HCT116 (cell line): Measurements from ENCODE around the gene WFDC12. TPM values are rescaled to one million over a fixed set of nuclear protein-coding genes. Genes with fewer than 3 reads are reported as not detected.

Experiments used
- ATAC-seq: fragments of 200-7000 bp; cut with Tn5 transposase; 2 replicates; pipeline ENCODE4 v1.9.1; 2020; ENCODE audit warnings: mild to moderate bottlenecking, moderate library complexity
- BruUV-seq: library from RNA; stranded (reverse); fragments of 400-500 nt; replicated peaks from 2 replicates; lab custom pipeline; 2021; lab: Mats Ljungman, UMichigan
- CTCF ChIA-PET: fragments of 300-600 bp; sonication (Branson Sonifier 250); formaldehyde crosslinking; loops from one replicate; lab custom pipeline; 2021; ENCODE audit warnings: antibody characterized with exemption; lab: Charles Lee
- POLR2A ChIA-PET: fragments of 300-600, 350-600 bp; sonication (Branson Sonifier 250); formaldehyde crosslinking; loops from one replicate; lab custom pipeline; 2021; ENCODE audit warnings: antibody characterized with exemption; lab: Charles Lee
- RAD21 ChIA-PET, 2 experiments: fragments of 300-600 bp; sonication (Branson Sonifier 250); formaldehyde crosslinking; loops; one replicate each; lab custom pipeline; 2023; ENCODE audit warnings: low total read pairs in 2 of 2; ENCODE audit not compliant: uncharacterized antibody in 2 of 2, unreplicated experiment in 2 of 2, low non-redundant PET in 1 of 2; lab: Charles Lee
- DNase-seq: peaks from one replicate; pipeline ENCODE4 v3.0.0-alpha.2; 2010; ENCODE audit warnings: low read depth, low spot score
- H2AFZ ChIP-seq: fragments of 200-600 bp; shearing (Covaris generic), sonication (generic); 2 replicates; pipeline ENCODE4 v1.6.1; 2017; ENCODE audit warnings: low read depth, mixed run types, mixed read lengths, antibody characterized with exemption, low read length; ENCODE audit not compliant: poor library complexity, severe bottlenecking
- H3K27ac ChIP-seq: 2 replicates; pipeline ENCODE4 v1.5.1; 2012; ENCODE audit warnings: low read depth, low read length
- H3K27me3 ChIP-seq: fragments of 200-600 bp; sonication (generic); 2 replicates; pipeline ENCODE4 v1.6.1; 2016; ENCODE audit warnings: mixed run types, low read length, mixed read lengths; ENCODE audit not compliant: insufficient read depth
- H3K36me3 ChIP-seq, 2 experiments: fragments of 200-500 bp in 1 of 2; fragments of 200-600 bp in 1 of 2; sonication (Bioruptor generic) in 1 of 2; sonication (generic) in 1 of 2; 2 replicates each; pipeline versions ENCODE4 v1.5.1 to v1.6.1; 2014 to 2016; ENCODE audit warnings: low read length in 2 of 2, inconsistent platforms in 1 of 2, mixed read lengths in 1 of 2, mixed run types in 1 of 2; ENCODE audit not compliant: insufficient read depth in 2 of 2, control insufficient read depth in 1 of 2
- H3K4me1 ChIP-seq, 2 experiments: fragments of 200-600 bp in 1 of 2; sonication (generic) in 1 of 2; 2 replicates each; pipeline versions ENCODE4 v1.5.1 to v1.6.1; 2012 to 2017; ENCODE audit warnings: low read length in 2 of 2, inconsistent platforms in 1 of 2, mild to moderate bottlenecking in 1 of 2, mixed read lengths in 1 of 2, mixed run types in 1 of 2, moderate library complexity in 1 of 2; ENCODE audit not compliant: insufficient read depth in 2 of 2, control insufficient read depth in 1 of 2
- H3K4me2 ChIP-seq: fragments of 200-600 bp; sonication (generic); 2 replicates; pipeline ENCODE4 v1.6.1; 2017; ENCODE audit warnings: mixed run types, low read length, mixed read lengths
- H3K4me3 ChIP-seq, 2 experiments: fragments of 200-600 bp in 1 of 2; sonication (generic) in 1 of 2; replicated peaks in 1 of 2; 2 replicates each; pipeline ENCODE4 v1.5.1; 2011 to 2016; ENCODE audit warnings: low read length in 2 of 2, control low read depth in 1 of 2, low read depth in 1 of 2, mild to moderate bottlenecking in 1 of 2, mixed read lengths in 1 of 2, mixed run types in 1 of 2
- H3K79me2 ChIP-seq: fragments of 200-600 bp; sonication (generic); 2 replicates; pipeline ENCODE4 v1.6.1; 2017; ENCODE audit warnings: mild to moderate bottlenecking, mixed run types, low read length, moderate library complexity, mixed read lengths; ENCODE audit not compliant: insufficient read depth
- H3K9ac ChIP-seq: fragments of 200-600 bp; sonication (generic); 2 replicates; pipeline ENCODE4 v1.6.1; 2016; ENCODE audit warnings: low read length, mixed read lengths
- H3K9me2 ChIP-seq: fragments of 200-600 bp; sonication (generic), shearing (Covaris generic); 2 replicates; pipeline ENCODE4 v1.6.1; 2017; ENCODE audit warnings: mixed run types, mild to moderate bottlenecking, moderate library complexity; ENCODE audit not compliant: insufficient read depth
- H3K9me3 ChIP-seq, 2 experiments: fragments of 200-500 bp in 1 of 2; fragments of 200-600 bp in 1 of 2; sonication (Bioruptor generic) in 1 of 2; sonication (generic) in 1 of 2; 2 replicates each; pipeline ENCODE4 v1.6.1; 2014 to 2017; ENCODE audit warnings: low read length in 2 of 2, mixed read lengths in 2 of 2, inconsistent platforms in 1 of 2, low read depth in 1 of 2, mild to moderate bottlenecking in 1 of 2, mixed run types in 1 of 2, moderate library complexity in 1 of 2; ENCODE audit not compliant: control insufficient read depth in 1 of 2, insufficient read depth in 1 of 2
- H4K20me1 ChIP-seq: fragments of 200-600 bp; sonication (generic), shearing (Covaris generic); 2 replicates; pipeline ENCODE4 v1.6.1; 2017; ENCODE audit warnings: mixed run types, mild to moderate bottlenecking, moderate library complexity; ENCODE audit not compliant: insufficient read depth
- CBX3 ChIP-seq: IDR thresholded peaks from 2 replicates; pipeline ENCODE4 v1.6.1; 2012; ENCODE audit warnings: low read depth
- EGR1 ChIP-seq: IDR thresholded peaks from 2 replicates; pipeline ENCODE4 v1.6.1; 2012; ENCODE audit warnings: low read depth
- ELF1 ChIP-seq: IDR thresholded peaks from 2 replicates; pipeline ENCODE4 v1.6.1; 2012; ENCODE audit warnings: low read depth, borderline replicate concordance
- JUND ChIP-seq: IDR thresholded peaks from 2 replicates; pipeline ENCODE4 v1.6.1; 2012
- POLR2AphosphoS5 ChIP-seq: IDR thresholded peaks from 2 replicates; pipeline ENCODE4 v1.6.1; 2011; ENCODE audit warnings: mild to moderate bottlenecking, low read depth, low read length, moderate library complexity
- RAD21 ChIP-seq: IDR thresholded peaks from 2 replicates; pipeline ENCODE4 v1.6.1; 2012; ENCODE audit warnings: low read depth, mild to moderate bottlenecking
- SIN3A ChIP-seq: IDR thresholded peaks from 2 replicates; pipeline ENCODE4 v1.6.1; 2012; ENCODE audit warnings: low read depth
- SP1 ChIP-seq: IDR thresholded peaks from 2 replicates; pipeline ENCODE4 v1.6.1; 2012; ENCODE audit warnings: low read depth
- SRF ChIP-seq: IDR thresholded peaks from 2 replicates; pipeline ENCODE4 v1.6.1; 2012; ENCODE audit warnings: low read depth
- TCF7L2 ChIP-seq: IDR thresholded peaks from 2 replicates; pipeline ENCODE4 v1.7.0; 2011; ENCODE audit warnings: borderline replicate concordance, inconsistent platforms; ENCODE audit not compliant: insufficient read depth, insufficient read length; ENCODE audit errors: extremely low read depth
- YY1 ChIP-seq: IDR thresholded peaks from 2 replicates; pipeline ENCODE4 v1.6.1; 2011; ENCODE audit warnings: low read length, low read depth, moderate library complexity, mild to moderate bottlenecking; ENCODE audit not compliant: insufficient replicate concordance; ENCODE audit errors: extremely low read depth
- ZFX ChIP-seq: fragments of 450-650 bp; IDR thresholded peaks from 2 replicates; pipeline ENCODE4 v1.6.1; 2017
- ZNF274 ChIP-seq: fragments of 200-500 bp; sonication (Bioruptor generic); IDR thresholded peaks from 2 replicates; pipeline ENCODE4 v1.6.1; 2014; ENCODE audit warnings: mild to moderate bottlenecking, low read depth, low read length, inconsistent platforms
- intact Hi-C: fragments of 100-400 bp; cut with micrococcal nuclease; formaldehyde crosslinking; loops from 2 replicates; pipeline ENCODE4 v1.10.0; 2022
- total RNA-seq: library from RNA; stranded (reverse); gene quantifications from one replicate; pipeline ENCODE4 v1.2.1, GENCODE V29; 2021; ENCODE audit not compliant: unreplicated experiment
- TF ChIP-seq, protein P1 (sequence below), 3 experiments: fragments of 200-600 bp in 1 of 3; sonication (generic) in 1 of 3; IDR thresholded peaks in 2 of 3; conservative IDR thresholded peaks in 1 of 3; 2 replicates each; pipeline ENCODE4 v1.5.1; 2012 to 2017; ENCODE audit warnings: low read depth in 2 of 3, low read length in 2 of 3, antibody characterized with exemption in 1 of 3, borderline replicate concordance in 1 of 3, control low read depth in 1 of 3, mild to moderate bottlenecking in 1 of 3, mixed read lengths in 1 of 3, mixed run types in 1 of 3, moderate library complexity in 1 of 3; ENCODE audit not compliant: insufficient read depth in 1 of 3
- TF ChIP-seq, protein P2 (sequence below): IDR thresholded peaks from 2 replicates; pipeline ENCODE4 v1.6.1; 2011; ENCODE audit warnings: mild to moderate bottlenecking, low read length, moderate library complexity; ENCODE audit not compliant: insufficient replicate concordance; ENCODE audit errors: extremely low read depth

The WFDC12 gene
- total RNA-seq, 1 experiment from 2014 or later, result not detected

DNA sequence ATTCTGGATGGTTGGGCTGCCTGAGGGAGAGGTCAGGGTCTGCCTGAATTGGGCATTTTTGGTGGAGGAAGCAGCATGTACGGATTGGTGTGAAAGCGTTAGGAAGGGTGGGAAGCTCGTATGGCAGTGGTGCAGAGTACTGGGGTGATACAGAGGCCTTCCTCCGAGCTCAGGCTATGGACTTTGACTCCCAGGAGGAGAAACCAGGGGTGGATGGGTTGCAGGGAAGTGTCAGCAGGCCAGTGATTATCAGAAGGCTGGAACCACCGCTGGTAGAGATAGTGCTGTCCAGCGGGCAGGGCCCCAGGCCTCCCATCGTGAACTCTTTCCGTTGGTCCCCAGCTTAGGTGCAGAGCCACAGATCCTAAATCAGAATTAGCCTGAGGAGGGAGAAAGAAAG lies 14.6 kb downstream of the WFDC12 start:
- DNase-seq (no peak), ATAC-seq (no peak)
- ChIA-PET RAD21 (no interaction called here), CTCF (interaction anchor here (0.7 to 4.6 kb wide), 6 partner anchors 8 to 120 kb away, joined by 3 to 51 read pairs (median 10); no protein-coding TSS in a partner anchor), POLR2A (no interaction called here)
- BruUV-seq, result no TSS peak
- H3K4me1 ChIP-seq, result 0 out of 4 replicates have a peak, but pooled peaks cover 0 to 3% of the 10 kb centered on the region in 2 experiments
- no peaks in the 10 kb centered on the region; the same call in 1 of the 2 replicates for H3K27me3 ChIP-seq
- no peaks in the 10 kb centered on the region for H4K20me1 ChIP-seq
- H3K9me3 ChIP-seq, result no peaks in the 10 kb centered on the region
- H3K4me3 ChIP-seq, result no peak overlapping the region
- H3K9me2 ChIP-seq, result no peaks in the 10 kb centered on the region
- H3K27ac ChIP-seq, result no peak overlapping the region
- intact Hi-C loops, result no loop called here
- H3K79me2 ChIP-seq, result no peaks in the 10 kb centered on the region
- TF ChIP-seq, protein P1, sequence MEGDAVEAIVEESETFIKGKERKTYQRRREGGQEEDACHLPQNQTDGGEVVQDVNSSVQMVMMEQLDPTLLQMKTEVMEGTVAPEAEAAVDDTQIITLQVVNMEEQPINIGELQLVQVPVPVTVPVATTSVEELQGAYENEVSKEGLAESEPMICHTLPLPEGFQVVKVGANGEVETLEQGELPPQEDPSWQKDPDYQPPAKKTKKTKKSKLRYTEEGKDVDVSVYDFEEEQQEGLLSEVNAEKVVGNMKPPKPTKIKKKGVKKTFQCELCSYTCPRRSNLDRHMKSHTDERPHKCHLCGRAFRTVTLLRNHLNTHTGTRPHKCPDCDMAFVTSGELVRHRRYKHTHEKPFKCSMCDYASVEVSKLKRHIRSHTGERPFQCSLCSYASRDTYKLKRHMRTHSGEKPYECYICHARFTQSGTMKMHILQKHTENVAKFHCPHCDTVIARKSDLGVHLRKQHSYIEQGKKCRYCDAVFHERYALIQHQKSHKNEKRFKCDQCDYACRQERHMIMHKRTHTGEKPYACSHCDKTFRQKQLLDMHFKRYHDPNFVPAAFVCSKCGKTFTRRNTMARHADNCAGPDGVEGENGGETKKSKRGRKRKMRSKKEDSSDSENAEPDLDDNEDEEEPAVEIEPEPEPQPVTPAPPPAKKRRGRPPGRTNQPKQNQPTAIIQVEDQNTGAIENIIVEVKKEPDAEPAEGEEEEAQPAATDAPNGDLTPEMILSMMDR (IDR thresholded peaks at IDR 0.05 in 2 of 3, conservative IDR thresholded peaks at IDR 0.05 in 1 of 3; ENCODE audit: borderline replicate concordance in 1 of 3, insufficient read depth in 1 of 3, low read depth in 2 of 3, low read length in 2 of 3), result no peak
- TF ChIP-seq POLR2AphosphoS5, result no peak
- no peak for TF ChIP-seq CBX3
- no peak for TF ChIP-seq TCF7L2
- TF ChIP-seq SP1, result no peak
- no peak for TF ChIP-seq ELF1
- TF ChIP-seq ZFX, result no peak
- no peak for TF ChIP-seq SRF
- TF ChIP-seq EGR1, result no peak
- no peak for TF ChIP-seq SIN3A
- no peak for TF ChIP-seq YY1
- TF ChIP-seq, protein P2, sequence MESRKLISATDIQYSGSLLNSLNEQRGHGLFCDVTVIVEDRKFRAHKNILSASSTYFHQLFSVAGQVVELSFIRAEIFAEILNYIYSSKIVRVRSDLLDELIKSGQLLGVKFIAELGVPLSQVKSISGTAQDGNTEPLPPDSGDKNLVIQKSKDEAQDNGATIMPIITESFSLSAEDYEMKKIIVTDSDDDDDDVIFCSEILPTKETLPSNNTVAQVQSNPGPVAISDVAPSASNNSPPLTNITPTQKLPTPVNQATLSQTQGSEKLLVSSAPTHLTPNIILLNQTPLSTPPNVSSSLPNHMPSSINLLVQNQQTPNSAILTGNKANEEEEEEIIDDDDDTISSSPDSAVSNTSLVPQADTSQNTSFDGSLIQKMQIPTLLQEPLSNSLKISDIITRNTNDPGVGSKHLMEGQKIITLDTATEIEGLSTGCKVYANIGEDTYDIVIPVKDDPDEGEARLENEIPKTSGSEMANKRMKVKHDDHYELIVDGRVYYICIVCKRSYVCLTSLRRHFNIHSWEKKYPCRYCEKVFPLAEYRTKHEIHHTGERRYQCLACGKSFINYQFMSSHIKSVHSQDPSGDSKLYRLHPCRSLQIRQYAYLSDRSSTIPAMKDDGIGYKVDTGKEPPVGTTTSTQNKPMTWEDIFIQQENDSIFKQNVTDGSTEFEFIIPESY, result no peak
- no peak for TF ChIP-seq JUND
- TF ChIP-seq RAD21, result no peak
- no peak for TF ChIP-seq ZNF274
- H3K9ac ChIP-seq, result no peak overlapping the region
- no peaks in the 10 kb centered on the region for H3K36me3 ChIP-seq
- no peak overlapping the region for H2AFZ ChIP-seq
- H3K4me2 ChIP-seq, result no peak overlapping the region
